NK-92 treated with Interleukin-12 subunit alpha and Interleukin-12 subunit beta, amount 100 ng/mL, for 24 hours (cell line): ENCODE measurements around the gene POC1A.

Source experiments
- DNase-seq: peaks from one replicate; lab custom pipeline; 2025; lab: John Stamatoyannopoulos, UW

The POC1A gene

GRCh38 chr3:52126500-52126899 lies 27.7 kb downstream of the POC1A start:
- no peak for DNase-seq

GRCh38 chr3:52126036-52126435 lies 28.2 kb downstream of the POC1A start:
- DNase-seq, result no peak

GRCh38 chr3:52124766-52125165 lies 29.5 kb downstream of the POC1A start:
- DNase-seq, result no peak

GRCh38 chr3:52124126-52124525 lies 30.1 kb downstream of the POC1A start:
- DNase-seq, result no peak

GRCh38 chr3:52123106-52123725 lies 31.0 kb downstream of the POC1A start:
- peak; percentile 22 for DNase-seq

- DNase-seq, result no peak
Measured at GRCh38 chr3:52122491-52122890, 31.7 kb downstream of the POC1A start.

- DNase-seq, result no peak
Measured at GRCh38 chr3:52121813-52122212, 32.4 kb downstream of the POC1A start.

- DNase-seq, result no peak
Measured at GRCh38 chr3:52121464-52121805, 32.8 kb downstream of the POC1A start.

GRCh38 chr3:52120556-52121463 lies 33.4 kb downstream of the POC1A start:
- DNase-seq, result no peak

GRCh38 chr3:52119826-52120225 lies 34.4 kb downstream of the POC1A start:
- no peak for DNase-seq

GRCh38 chr3:52119099-52119498 lies 35.1 kb downstream of the POC1A start:
- DNase-seq, result no peak

- DNase-seq, result no peak
Measured at GRCh38 chr3:52118156-52118875, 35.9 kb downstream of the POC1A start.

- DNase-seq, result no peak
Measured at GRCh38 chr3:52117537-52117936, 36.7 kb downstream of the POC1A start.

- DNase-seq, result no peak
Measured at GRCh38 chr3:52112056-52112455, 42.2 kb downstream of the POC1A start.

GRCh38 chr3:52110502-52110901 lies 43.7 kb downstream of the POC1A start:
- DNase-seq, result no peak

- DNase-seq, result no peak
Measured at GRCh38 chr3:52109611-52110301, 44.5 kb downstream of the POC1A start.

- no peak for DNase-seq
Measured at GRCh38 chr3:52108302-52109232, 45.7 kb downstream of the POC1A start.

- DNase-seq, result no peak
Measured at GRCh38 chr3:52106951-52107611, 47.1 kb downstream of the POC1A start.

- DNase-seq, result no peak
Measured at GRCh38 chr3:52104684-52105640, 49.3 kb downstream of the POC1A start.
